HEK293T (cell line): Measurements from ENCODE around the gene RNASE13.
"Not testable (repeated sequence)": the region's sequence is repeated elsewhere in the genome, so short reads cannot be mapped to it uniquely, and the experiment has no call there.

Experiments
- CTCF ChIA-PET: fragments of 350-600 bp; formaldehyde crosslinking; extraction: SDS; loops from one replicate; lab custom pipeline; 2021; ENCODE audit warnings: antibody characterized with exemption, inconsistent platforms; lab: Yijun Ruan, JAX
- POLR2A ChIA-PET: fragments of 350-600 bp; formaldehyde crosslinking; extraction: SDS; loops from one replicate; lab custom pipeline; 2020; ENCODE audit warnings: antibody characterized with exemption, inconsistent platforms; lab: Yijun Ruan, JAX
- DNase-seq: peaks from one replicate; pipeline ENCODE4 v3.0.0; 2012; ENCODE audit warnings: mixed read lengths; ENCODE audit errors: extremely low spot score
- FOXA1 ChIP-seq: fragments of 450-650 bp; IDR thresholded peaks from 2 replicates; pipeline ENCODE4 v1.6.1; 2016; ENCODE audit warnings: mild to moderate bottlenecking
- TARDBP ChIP-seq: fragments of 450-650 bp; IDR thresholded peaks from 2 replicates; pipeline ENCODE4 v1.6.1; 2016

Gene RNASE13

DNA sequence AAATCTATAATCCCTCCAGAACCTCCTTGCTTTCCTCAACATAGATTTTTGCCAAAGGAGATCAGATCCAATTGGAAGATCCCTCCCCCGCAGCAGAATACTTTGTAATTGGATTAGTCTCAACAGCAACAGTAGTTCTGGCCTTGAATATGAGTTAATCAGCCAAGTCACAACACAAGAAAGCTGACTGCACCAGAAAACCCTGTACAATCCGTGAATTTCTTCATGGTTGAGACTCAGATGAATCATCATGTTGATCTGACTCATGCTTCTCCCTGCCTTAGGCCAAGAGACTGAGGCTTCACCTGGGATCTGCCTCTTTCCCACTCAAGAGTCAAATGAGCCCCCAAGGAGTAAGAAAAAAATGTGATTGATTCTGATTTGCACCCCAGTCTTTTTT, 47.8 kb downstream of the RNASE13 start:
- POLR2A ChIA-PET, result no interaction called here
- CTCF ChIA-PET, result no interaction called here
- TF ChIP-seq FOXA1 (no peak), TARDBP (no peak)
- no peak for DNase-seq

GRCh38 chr14:20985650-20986049, 49.0 kb downstream of the RNASE13 start:
- CTCF ChIA-PET, result interaction anchor here (1.2 kb wide), 1 partner anchor 15 kb away, joined by 4 read pairs; no protein-coding TSS in a partner anchor
- POLR2A ChIA-PET, result interaction anchor here (0.9 kb wide), 1 partner anchor 304 kb away, joined by 3 read pairs; no protein-coding TSS in a partner anchor
- DNase-seq, result not testable (repeated sequence)
